Limb (tissue), 2 donors: Measurements from ENCODE around the gene TMPRSS3.

ENCODE experiments used
- DNase-seq, 2 donors: peaks; one replicate each; pipeline ENCODE4 v3.0.0-alpha.2; 2016; ENCODE audit errors: extremely low spot score in 2 of 2

The TMPRSS3 gene

GRCh38 chr21:42351626-42352440 is 44.0 kb downstream of the TMPRSS3 start:
- DNase-seq = peak in 1 of 2 donors; percentile 10

GRCh38 chr21:42350927-42351426 is 44.9 kb downstream of the TMPRSS3 start, which contains the start of gene TFF2:
TSS of gene TFF2 (minus strand) at chr21:42350994. CDS start at chr21:42350957, 37 bp downstream.
- peak in 1 of 2 donors; percentile 20 for DNase-seq

- DNase-seq = peak in 1 of 2 donors; percentile 17
Observed at GRCh38 chr21:42350318-42350910, 45.4 kb downstream of the TMPRSS3 start.

- DNase-seq = peak in 1 of 2 donors; percentile 16
Observed at GRCh38 chr21:42349420-42350317, 46.2 kb downstream of the TMPRSS3 start.

GRCh38 chr21:42348762-42349161 is 47.1 kb downstream of the TMPRSS3 start:
- DNase-seq = peak in 1 of 2 donors; percentile 14

- peak in 1 of 2 donors; percentile 29 for DNase-seq
Observed at GRCh38 chr21:42347601-42348327, 48.1 kb downstream of the TMPRSS3 start.

GRCh38 chr21:42346866-42347600 is 48.8 kb downstream of the TMPRSS3 start:
- DNase-seq = peak in 1 of 2 donors; percentile 7

- no peak for DNase-seq
Observed at GRCh38 chr21:42346441-42346840, 49.4 kb downstream of the TMPRSS3 start.

- peak in 1 of 2 donors; percentile 17 for DNase-seq
Observed at GRCh38 chr21:42344631-42345030, 51.2 kb downstream of the TMPRSS3 start.

- DNase-seq = peak in 1 of 2 donors; percentile 4
Observed at GRCh38 chr21:42343963-42344510, 51.8 kb downstream of the TMPRSS3 start.

GRCh38 chr21:42343556-42343955 is 52.3 kb downstream of the TMPRSS3 start:
- DNase-seq = peak in 1 of 2 donors; percentile 9

- DNase-seq = peak in 1 of 2 donors; percentile 11
Observed at GRCh38 chr21:42343101-42343500, 52.8 kb downstream of the TMPRSS3 start.

- peak in 1 of 2 donors; percentile 4 for DNase-seq
Observed at GRCh38 chr21:42341776-42342542, 53.9 kb downstream of the TMPRSS3 start.

- DNase-seq = no peak
Observed at GRCh38 chr21:42340187-42341050, 55.4 kb downstream of the TMPRSS3 start.

- DNase-seq = no peak
Observed at GRCh38 chr21:42338729-42339715, 56.8 kb downstream of the TMPRSS3 start.

- DNase-seq = peak; percentile 11 to 76
Observed at GRCh38 chr21:42337830-42338728, 57.8 kb downstream of the TMPRSS3 start.
